ENCODE data around the gene PITPNC1.

Gene PITPNC1

GRCh38 chr17:67456103-67456502, 79.0 kb downstream of the PITPNC1 start:
- H3K4me3 ChIP-seq (ENCODE audit: low read depth, low read length), result no peak overlapping the region
- no peak for TF ChIP-seq CTCF (IDR thresholded peaks at IDR 0.05; ENCODE audit: low read depth, low read length)

- no peak for TF ChIP-seq CTCF (IDR thresholded peaks at IDR 0.05; ENCODE audit: low read depth, low read length)
- H3K4me3 ChIP-seq (ENCODE audit: low read depth, low read length), result no peak overlapping the region
Observed at GRCh38 chr17:67456889-67457288, 79.8 kb downstream of the PITPNC1 start.

GRCh38 chr17:67458203-67458602, 81.1 kb downstream of the PITPNC1 start:
- H3K4me3 ChIP-seq (ENCODE audit: low read depth, low read length), result no peak overlapping the region
- no peak for TF ChIP-seq CTCF (IDR thresholded peaks at IDR 0.05; ENCODE audit: low read depth, low read length)

- H3K4me3 ChIP-seq (ENCODE audit: low read depth, low read length), result no peak overlapping the region
- no peak for TF ChIP-seq CTCF (IDR thresholded peaks at IDR 0.05; ENCODE audit: low read depth, low read length)
Observed at GRCh38 chr17:67459985-67460384, 82.9 kb downstream of the PITPNC1 start.

GRCh38 chr17:67461228-67461780, 84.2 kb downstream of the PITPNC1 start:
- no peak for TF ChIP-seq CTCF (IDR thresholded peaks at IDR 0.05; ENCODE audit: low read depth, low read length)
- H3K4me3 ChIP-seq (ENCODE audit: low read depth, low read length), result no peak overlapping the region

- no peak overlapping the region for H3K4me3 ChIP-seq (ENCODE audit: low read depth, low read length)
- no peak for TF ChIP-seq CTCF (IDR thresholded peaks at IDR 0.05; ENCODE audit: low read depth, low read length)
Observed at GRCh38 chr17:67461876-67462275, 84.8 kb downstream of the PITPNC1 start.

GRCh38 chr17:67466251-67466796, 89.2 kb downstream of the PITPNC1 start:
- TF ChIP-seq CTCF (IDR thresholded peaks at IDR 0.05; ENCODE audit: low read depth, low read length), result no peak
- H3K4me3 ChIP-seq (ENCODE audit: low read depth, low read length), result no peak overlapping the region

Measured in WI38 (cell line).